IPS DF 4.7 (cell line): Measurements from ENCODE around the gene PDE2A.

Experiments
- DNase-seq: peaks from one replicate; pipeline ENCODE4 v3.0.0-alpha.2; 2013; ENCODE audit warnings: low spot score; ENCODE audit errors: extremely low read depth

PDE2A gene

DNA sequence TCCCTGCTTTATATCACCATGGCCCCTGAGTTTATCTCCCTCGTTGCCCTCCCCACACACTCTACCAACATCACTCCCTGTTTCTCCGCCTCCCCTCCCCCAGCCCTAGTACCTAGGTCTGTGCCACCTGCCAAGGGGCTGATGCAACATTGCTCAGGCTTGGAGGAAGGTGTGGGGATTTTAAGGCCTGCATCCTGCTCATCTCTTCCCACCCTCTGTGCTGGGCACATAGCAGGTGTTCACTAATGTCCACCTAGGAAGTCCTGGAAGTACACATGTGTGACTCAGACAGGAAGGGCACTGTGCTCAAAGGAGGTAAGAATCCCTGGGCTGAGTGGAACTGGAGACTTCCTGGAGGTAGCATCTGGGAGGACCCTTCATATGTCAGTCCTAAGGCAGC lies 37.0 kb downstream of the PDE2A start:
- DNase-seq: no peak

GRCh38 chr11:72636376-72636775 lies 37.8 kb downstream of the PDE2A start:
- no peak for DNase-seq

DNA sequence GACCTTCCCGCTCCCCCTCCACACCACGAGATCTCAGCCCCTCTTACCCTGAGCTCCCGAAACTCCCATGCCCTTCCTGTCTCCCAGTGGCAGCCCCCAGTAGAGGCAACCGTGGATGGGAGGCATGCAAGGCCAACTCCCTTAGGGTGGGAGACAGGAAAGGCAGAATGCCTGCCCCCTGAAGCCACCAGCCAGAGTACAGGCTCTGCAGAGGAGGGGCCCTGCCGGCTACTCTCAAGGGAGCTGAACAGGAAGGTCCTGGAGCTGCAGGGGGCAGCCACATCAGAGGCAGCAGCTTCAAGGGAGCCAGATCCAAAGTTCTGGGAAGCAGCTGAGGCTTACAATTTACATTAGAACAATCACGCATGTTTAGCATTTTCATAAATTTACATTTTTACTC lies 38.3 kb downstream of the PDE2A start:
- no peak for DNase-seq

GRCh38 chr11:72635309-72635915 lies 38.8 kb downstream of the PDE2A start:
- no peak for DNase-seq

- DNase-seq: no peak
Observed at GRCh38 chr11:72634472-72635095, 39.6 kb downstream of the PDE2A start.

GRCh38 chr11:72634016-72634415 lies 40.2 kb downstream of the PDE2A start:
- DNase-seq: no peak

DNA sequence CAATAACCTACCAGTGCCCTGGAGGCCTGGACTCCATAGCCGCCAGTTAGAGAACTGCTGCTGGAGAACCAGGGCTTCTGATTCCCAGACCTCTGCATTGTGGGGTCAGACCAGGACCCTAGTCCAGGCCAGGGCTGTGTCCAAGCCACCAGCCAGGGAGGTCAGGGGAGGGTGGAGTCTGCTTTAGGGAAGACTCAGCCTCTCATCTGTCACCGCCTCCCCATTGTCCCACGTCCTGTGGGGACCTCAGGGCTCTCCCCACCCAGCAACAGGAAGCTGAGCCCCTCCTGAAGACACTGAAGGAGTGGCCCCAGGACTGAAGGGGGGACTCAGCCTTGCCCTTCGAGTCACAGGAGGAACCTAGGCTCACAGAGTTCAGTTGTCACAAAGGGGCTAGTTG lies 41.2 kb downstream of the PDE2A start:
- no peak for DNase-seq

DNA sequence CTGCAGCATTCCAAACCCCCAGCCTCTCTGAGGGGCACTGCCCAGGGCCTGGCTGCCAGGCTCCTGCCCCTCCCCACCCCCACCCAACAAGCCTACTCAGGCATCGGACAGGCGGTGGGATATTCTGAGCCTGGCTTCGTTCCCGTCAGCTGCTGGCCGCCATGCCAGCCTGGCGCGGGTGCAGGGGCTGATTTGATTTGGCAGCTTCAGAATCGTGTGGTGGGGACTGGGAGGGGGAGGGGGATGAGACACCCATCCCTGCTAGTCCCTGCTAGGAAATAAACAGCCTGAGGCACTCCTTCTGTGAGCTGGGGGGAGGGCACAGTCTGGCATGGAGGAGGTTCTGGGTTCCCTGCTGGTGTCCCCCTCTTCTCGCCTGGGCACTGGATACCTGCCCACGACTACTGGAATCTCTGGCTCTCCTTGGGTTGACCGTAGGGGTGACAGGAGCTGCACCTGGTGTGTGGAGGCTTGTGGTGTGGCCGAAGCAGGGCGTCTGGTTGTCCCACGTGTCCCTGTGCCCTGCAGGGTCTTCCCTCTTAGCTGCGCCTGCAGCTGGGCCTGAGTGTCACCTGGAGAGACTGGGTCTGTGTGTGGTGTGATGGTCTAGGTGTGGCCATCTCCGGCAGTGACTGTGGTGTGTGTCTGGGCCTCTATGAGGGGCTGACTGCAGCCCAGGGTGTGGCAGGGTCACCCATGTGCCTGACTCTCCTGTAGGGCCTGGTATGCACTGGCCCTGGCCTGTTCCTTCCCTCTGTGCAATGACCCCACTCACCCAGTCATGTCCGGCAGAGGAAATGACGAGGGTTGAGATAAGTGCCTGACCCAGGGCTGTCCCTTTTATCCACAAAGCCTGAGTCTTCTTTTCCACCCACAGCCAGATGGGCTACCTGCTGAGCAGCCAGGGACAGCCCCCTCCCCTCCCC lies 42.2 kb downstream of the PDE2A start:
- no peak for DNase-seq

- no peak for DNase-seq
Observed at GRCh38 chr11:72630104-72630852, 43.9 kb downstream of the PDE2A start.

DNA sequence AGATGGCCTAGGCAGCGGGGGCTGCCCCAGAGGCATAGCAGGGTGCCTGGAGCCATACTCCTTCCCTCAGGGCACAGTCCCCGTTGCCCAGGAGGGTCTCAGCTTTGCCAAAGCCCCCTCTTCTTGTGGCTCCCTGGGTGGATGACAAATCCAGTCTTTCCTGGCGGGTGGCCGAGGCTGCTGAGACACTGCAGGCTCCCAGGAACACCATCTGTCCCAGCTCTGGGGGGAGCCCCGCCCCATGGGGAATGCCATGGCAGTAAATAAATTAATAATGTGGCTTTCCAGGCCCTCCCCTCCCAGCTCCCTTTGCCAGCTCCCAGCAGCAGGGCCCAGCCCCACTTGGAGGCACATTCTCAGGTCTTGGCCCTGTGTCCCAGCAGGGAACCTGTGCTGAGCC lies 45.0 kb downstream of the PDE2A start:
- DNase-seq: no peak

- DNase-seq: no peak
Observed at GRCh38 chr11:72627594-72628281, 46.5 kb downstream of the PDE2A start.

GRCh38 chr11:72626414-72626936 lies 47.7 kb downstream of the PDE2A start:
- no peak for DNase-seq

GRCh38 chr11:72625691-72626413 lies 48.4 kb downstream of the PDE2A start:
- DNase-seq: no peak

- no peak for DNase-seq
Observed at GRCh38 chr11:72624496-72625201, 49.6 kb downstream of the PDE2A start.

DNA sequence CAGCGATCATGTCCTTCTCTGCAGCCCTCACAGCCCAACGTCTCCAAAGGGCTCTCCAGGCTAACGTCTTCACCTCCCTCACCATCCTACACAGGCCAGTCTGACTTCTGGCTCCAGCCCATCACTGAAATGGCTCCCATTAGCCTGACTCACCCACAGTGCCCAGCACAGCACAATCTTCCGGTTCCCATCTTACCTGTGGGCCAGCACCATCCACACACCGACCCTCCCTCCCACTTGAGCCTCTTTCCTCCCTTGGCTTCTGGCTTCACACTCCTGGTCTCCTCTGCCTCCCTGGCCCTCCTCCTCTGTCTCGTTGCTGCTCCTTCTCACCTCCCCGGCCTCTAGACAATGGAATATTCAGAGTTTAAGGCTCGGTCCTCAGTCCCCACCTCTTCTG lies 51.2 kb downstream of the PDE2A start:
- DNase-seq: no peak

DNA sequence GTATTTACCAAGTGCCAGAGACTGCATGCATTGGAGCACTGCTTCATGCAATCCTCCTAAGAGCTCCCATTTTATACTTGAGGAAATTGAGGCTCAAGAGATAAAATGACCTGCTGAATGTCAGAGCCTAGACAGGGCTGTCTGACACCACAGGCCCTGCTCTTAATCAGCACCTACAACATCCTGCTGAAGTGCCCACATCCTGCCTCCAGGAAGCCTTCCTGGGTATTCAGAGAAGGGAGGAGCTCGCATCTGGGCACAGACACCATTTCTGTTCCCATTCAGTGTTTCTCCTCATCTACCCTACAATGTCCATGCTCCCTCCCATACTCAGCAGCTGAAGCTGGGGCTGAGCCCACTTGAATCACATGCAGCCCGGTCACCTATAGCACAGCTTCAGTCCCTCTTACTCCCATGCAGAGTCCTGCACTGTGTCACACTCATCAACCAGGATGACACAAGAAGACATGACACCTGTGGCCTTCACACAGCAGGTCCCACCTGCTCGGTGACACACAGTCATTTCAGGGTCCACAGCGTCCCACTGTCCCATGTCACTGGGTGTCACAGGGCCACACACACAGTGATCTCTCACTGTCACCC lies 53.1 kb downstream of the PDE2A start:
- DNase-seq: no peak

DNA sequence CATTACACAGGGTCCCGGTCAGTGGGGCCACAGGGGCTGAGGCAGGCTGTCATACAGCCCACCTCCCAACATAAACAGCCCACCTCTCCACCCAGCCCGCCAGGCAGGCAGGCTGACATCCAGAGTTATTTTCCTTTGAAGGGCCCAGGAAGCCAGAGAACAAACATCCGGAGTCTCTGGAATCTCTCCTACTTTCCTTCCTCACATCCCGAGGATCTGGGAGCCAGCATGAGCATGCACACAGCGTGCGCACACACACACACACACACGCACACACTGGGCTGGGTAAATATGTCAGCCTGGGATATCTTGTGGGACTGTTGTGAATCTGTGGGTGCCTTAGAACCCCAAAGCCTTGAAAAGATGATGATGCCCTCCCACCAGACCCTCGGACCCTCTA lies 55.4 kb downstream of the PDE2A start:
- DNase-seq: no peak

DNA sequence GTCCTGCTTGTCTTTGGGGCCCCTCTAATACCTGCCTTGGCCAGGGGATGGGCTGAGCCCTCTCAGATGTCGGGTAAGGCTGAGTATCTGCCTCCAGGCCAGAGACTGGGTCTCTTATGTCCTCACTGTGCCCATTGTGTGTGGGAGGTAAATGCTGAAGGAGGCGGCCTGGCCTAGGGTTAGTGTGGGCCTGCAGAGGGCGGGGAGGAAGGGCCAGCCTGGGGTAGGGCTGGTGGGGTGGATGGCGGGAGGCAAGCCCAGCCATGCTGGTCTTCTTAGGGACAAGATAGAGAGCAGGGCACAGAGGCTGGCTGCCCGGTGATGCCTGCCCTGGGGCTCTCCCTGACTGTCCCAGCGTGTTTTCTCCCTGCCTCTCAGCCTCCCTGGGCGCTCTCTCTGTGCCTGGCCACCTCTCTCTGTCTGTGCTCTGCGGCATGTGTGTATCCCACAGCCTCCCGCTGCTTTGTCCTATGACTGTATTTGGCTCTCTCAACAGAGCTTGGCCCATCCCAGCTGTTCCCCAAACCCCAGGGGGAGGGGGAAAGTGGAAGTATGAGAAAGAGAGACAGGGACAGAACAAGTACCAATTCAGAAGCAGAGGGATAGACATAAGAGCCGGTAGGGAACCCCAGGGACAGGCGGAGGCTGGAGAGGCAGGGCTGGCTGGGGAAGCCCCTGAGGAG lies 57.0 kb downstream of the PDE2A start:
- DNase-seq: no peak

DNA sequence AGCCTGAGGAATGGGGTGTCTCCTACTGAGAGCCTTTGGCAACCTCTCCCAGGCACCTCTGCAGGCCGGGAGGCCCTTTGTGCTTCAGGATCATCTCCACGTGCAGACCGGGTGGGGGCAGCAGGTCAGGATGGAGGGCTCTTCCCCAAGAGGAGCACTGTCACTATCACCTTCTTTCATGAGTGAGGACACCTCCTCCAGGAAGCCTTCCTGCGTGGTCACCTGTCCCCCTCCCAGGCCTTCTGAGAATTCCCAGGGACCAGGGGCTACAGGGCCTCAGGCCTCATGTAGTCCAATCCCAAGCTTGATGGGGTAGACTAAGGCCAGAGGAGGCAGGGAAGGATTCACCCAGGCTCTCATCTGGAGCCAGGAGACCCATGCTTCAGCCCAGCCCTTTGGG lies 57.6 kb downstream of the PDE2A start:
- no peak for DNase-seq
